Liver (tissue), 9 donors: ENCODE measurements around the gene PCP2. TPM values are rescaled to one million over a fixed set of nuclear protein-coding genes. Genes with fewer than 3 reads are reported as not detected.

Experiments
- DNase-seq: peaks from one replicate; pipeline ENCODE4 v3.0.0-alpha.2; 2017; ENCODE audit warnings: low spot score
- H3K27ac ChIP-seq, 2 donors: one replicate each; pipeline ENCODE4 v1.7.0; 2013; ENCODE audit warnings: inconsistent platforms in 2 of 2, low read length in 2 of 2, control low read depth in 1 of 2, low read depth in 1 of 2, mild to moderate bottlenecking in 1 of 2
- H3K27me3 ChIP-seq, 4 donors: one replicate each; pipeline versions ENCODE4 v1.6.1 to v1.7.0; 2013; ENCODE audit warnings: low read length in 3 of 4, inconsistent platforms in 1 of 4, mild to moderate bottlenecking in 1 of 4, moderate library complexity in 1 of 4; ENCODE audit not compliant: control insufficient read depth in 4 of 4, insufficient read depth in 4 of 4
- H3K36me3 ChIP-seq, 4 donors: one replicate each; pipeline versions ENCODE4 v1.6.1 to v1.7.0; 2013; ENCODE audit warnings: low read length in 3 of 4, mild to moderate bottlenecking in 3 of 4, low read depth in 1 of 4, moderate library complexity in 1 of 4; ENCODE audit not compliant: control insufficient read depth in 4 of 4, insufficient read depth in 3 of 4
- H3K4me1 ChIP-seq, 4 donors: one replicate each; pipeline versions ENCODE4 v1.6.1 to v1.7.0; 2013; ENCODE audit warnings: low read length in 3 of 4, mild to moderate bottlenecking in 3 of 4, moderate library complexity in 1 of 4; ENCODE audit not compliant: control insufficient read depth in 4 of 4, insufficient read depth in 4 of 4
- H3K4me3 ChIP-seq, 3 donors: one replicate each; pipeline versions ENCODE4 v1.6.1 to v1.7.0; 2013; ENCODE audit warnings: low read length in 3 of 3, control low read depth in 1 of 3, low read depth in 1 of 3, mild to moderate bottlenecking in 1 of 3
- H3K9ac ChIP-seq, 2 donors: one replicate each; pipeline ENCODE4 v1.7.0; 2013; ENCODE audit warnings: low read length in 2 of 2, mild to moderate bottlenecking in 2 of 2, moderate library complexity in 2 of 2, control low read depth in 1 of 2, low read depth in 1 of 2
- H3K9me3 ChIP-seq, 4 donors: one replicate each; pipeline versions ENCODE4 v1.6.1 to v1.7.0; 2013; ENCODE audit warnings: low read length in 3 of 4; ENCODE audit not compliant: control insufficient read depth in 4 of 4
- ATF3 ChIP-seq: IDR thresholded peaks from 2 replicates; pipeline ENCODE4 v1.6.1; 2016; ENCODE audit warnings: antibody characterized with exemption
- EGR1 ChIP-seq, 2 donors: IDR thresholded peaks; 2 replicates each; pipeline ENCODE4 v1.6.1; 2016 to 2018; ENCODE audit warnings: antibody characterized with exemption in 2 of 2, low read depth in 2 of 2
- FOXA2 ChIP-seq: IDR thresholded peaks from 2 replicates; pipeline ENCODE4 v1.6.1; 2016; ENCODE audit warnings: antibody characterized with exemption
- GABPA ChIP-seq, 2 donors: IDR thresholded peaks in 1 of 2; conservative IDR thresholded peaks in 1 of 2; 2 replicates each; pipeline ENCODE4 v1.6.1; 2016; ENCODE audit warnings: antibody characterized with exemption in 2 of 2, mild to moderate bottlenecking in 1 of 2, moderate library complexity in 1 of 2
- RAD21 ChIP-seq, 2 donors: IDR thresholded peaks; 2 replicates each; pipeline ENCODE4 v1.6.1; 2016; ENCODE audit warnings: antibody characterized with exemption in 2 of 2, mild to moderate bottlenecking in 2 of 2
- REST ChIP-seq: IDR thresholded peaks from 2 replicates; pipeline ENCODE4 v1.6.1; 2016; ENCODE audit warnings: antibody characterized with exemption, mild to moderate bottlenecking
- RXRA ChIP-seq, 2 donors: IDR thresholded peaks; 2 replicates each; pipeline ENCODE4 v1.6.1; 2017 to 2018; ENCODE audit warnings: antibody characterized with exemption in 2 of 2, mild to moderate bottlenecking in 1 of 2
- TAF1 ChIP-seq: conservative IDR thresholded peaks from 2 replicates; pipeline ENCODE4 v1.6.1; 2016; ENCODE audit warnings: antibody characterized with exemption, mild to moderate bottlenecking
- WGBS: extraction: QIAGEN DNeasy Blood & Tissue Kit; methylation state at CpG from one replicate; pipeline ENCODE4 v1.1.7; 2013; 5-methylcytosine and 5-hydroxymethylcytosine counted together
- polyA plus RNA-seq, 2 donors: library from polyadenylated mRNA; stranded (reverse) in 1 of 2; unstranded in 1 of 2; fragments of 200-250 nt in 1 of 2; fragments of >200 nt in 1 of 2; fragmentation: Nextera tagmentation in 1 of 2; extraction: Ambion mirVana in 1 of 2; gene quantifications; one replicate each; pipeline versions ENCODE4 v1.2.1 to v1.2.3, GENCODE V29; 2013 to 2015
- total RNA-seq, 2 donors: library from RNA; depleted of rRNA; stranded (reverse); fragments of >200 nt; gene quantifications; one replicate each; pipeline ENCODE4 v1.2.3, GENCODE V29; 2014
- donor health status: healthy.
- donor health status: healthy.
- donor health status: healthy.
- donor health status: healthy.
- donor health status: healthy.

The PCP2 gene
- total and polyA plus RNA-seq, 4 donors, result 0.08 to 0.25 TPM; not detected in 2

GRCh38 chr19:7612282-7613274 lies 20.9 kb downstream of the PCP2 start:
- Histone ChIP-seq H3K27me3 (no peaks in the 10 kb centered on the region), H3K27ac (no peak overlapping the region), H3K9ac (no peak overlapping the region), H3K36me3 (peaks cover 19 to 41% (median 19%) of the 10 kb centered on the region in 4 donors), H3K9me3 (no peaks in the 10 kb centered on the region), H3K4me3 (no peak overlapping the region), H3K4me1 (peaks cover 2 to 9% (median 6%) of the 10 kb centered on the region in 4 donors)
- DNase-seq, result no peak
- 94% methylated on average over 81 of the region's 81 CpGs for WGBS
- TF ChIP-seq RAD21 (IDR thresholded peaks at IDR 0.05) (no peak), FOXA2 (no peak), TAF1 (no peak)

GRCh38 chr19:7611541-7612279 lies 21.8 kb downstream of the PCP2 start:
- Histone ChIP-seq H3K4me3 (no peak overlapping the region), H3K4me1 (peaks cover 0 to 3% (median 1%) of the 10 kb centered on the region in 4 donors), H3K27ac (no peak overlapping the region), H3K9me3 (no peaks in the 10 kb centered on the region), H3K27me3 (no peaks in the 10 kb centered on the region), H3K9ac (no peak overlapping the region), H3K36me3 (peaks cover 13 to 49% (median 18%) of the 10 kb centered on the region in 4 donors)
- whole genome bisulfite sequencing, result 94% methylated on average over 41 of the region's 41 CpGs
- no peak for DNase-seq
- peak; percentile 92 for TF ChIP-seq REST
- no peak for TF ChIP-seq ATF3

- Histone ChIP-seq H3K4me1 (no peaks in the 10 kb centered on the region), H3K27me3 (no peaks in the 10 kb centered on the region), H3K9me3 (no peaks in the 10 kb centered on the region), H3K27ac (no peak overlapping the region), H3K36me3 (peaks cover 13 to 49% (median 18%) of the 10 kb centered on the region in 4 donors), H3K4me3 (no peak overlapping the region), H3K9ac (no peak overlapping the region)
- 92% methylated on average over 31 of the region's 31 CpGs for WGBS
- TF ChIP-seq GABPA (IDR thresholded peaks at IDR 0.05 in 1 of 2, conservative IDR thresholded peaks at IDR 0.05 in 1 of 2) (no peak), RXRA (IDR thresholded peaks at IDR 0.05) (no peak), TAF1 (no peak), EGR1 (IDR thresholded peaks at IDR 0.05; ENCODE audit: low read depth in 2 of 2) (no peak)
- no peak for DNase-seq
These were observed 22.9 kb downstream of the PCP2 start for GRCh38 chr19:7610491-7611240.
